Hepatocyte (in vitro differentiated cells): ENCODE results near the gene FRAS1. TPM values are rescaled to one million over a fixed set of nuclear protein-coding genes. Genes with fewer than 3 reads are reported as not detected.
A peak's percentile ranks its signal among the peaks of the same experiment; 100 is the strongest.

Experiments
- DNase-seq: peaks from one replicate; pipeline ENCODE4 v3.0.0-alpha.2; 2016; ENCODE audit warnings: low spot score
- H2AFZ ChIP-seq: fragments of 200-600 bp; sonication (generic); 2 replicates; pipeline ENCODE4 v1.6.0; 2016; ENCODE audit warnings: antibody characterized with exemption, mild to moderate bottlenecking
- H3K27ac ChIP-seq: fragments of 200-600 bp; sonication (generic); 2 replicates; pipeline ENCODE4 v1.5.1; 2016; ENCODE audit warnings: mild to moderate bottlenecking
- H3K27me3 ChIP-seq: fragments of 200-600 bp; sonication (generic); 2 replicates; pipeline ENCODE4 v1.6.1; 2016
- H3K36me3 ChIP-seq: fragments of 200-600 bp; sonication (generic); replicated peaks from 2 replicates; pipeline ENCODE4 v1.5.1; 2016; ENCODE audit warnings: low read depth; ENCODE audit not compliant: insufficient read depth
- H3K4me1 ChIP-seq: fragments of 200-600 bp; sonication (generic); 2 replicates; pipeline ENCODE4 v1.5.1; 2016; ENCODE audit warnings: mild to moderate bottlenecking, moderate library complexity; ENCODE audit not compliant: insufficient read depth
- H3K4me2 ChIP-seq: fragments of 200-600 bp; sonication (generic); 2 replicates; pipeline ENCODE4 v1.6.0; 2016
- H3K4me3 ChIP-seq: fragments of 200-600 bp; sonication (generic); 2 replicates; pipeline ENCODE4 v1.5.1; 2016; ENCODE audit warnings: mild to moderate bottlenecking
- H3K79me2 ChIP-seq: fragments of 200-600 bp; sonication (generic); 2 replicates; pipeline ENCODE4 v1.6.0; 2017; ENCODE audit warnings: mild to moderate bottlenecking
- H3K9me2 ChIP-seq: fragments of 200-600 bp; sonication (generic); replicated peaks from 2 replicates; pipeline ENCODE4 v1.6.0; 2017; ENCODE audit warnings: mild to moderate bottlenecking; ENCODE audit not compliant: insufficient read depth
- H3K9me3 ChIP-seq: fragments of 200-600 bp; sonication (generic); 2 replicates; pipeline ENCODE4 v1.5.1; 2016; ENCODE audit warnings: low read depth, mild to moderate bottlenecking
- H4K20me1 ChIP-seq: fragments of 200-600 bp; sonication (generic); 2 replicates; pipeline ENCODE4 v1.6.0; 2016; ENCODE audit warnings: mild to moderate bottlenecking; ENCODE audit not compliant: insufficient read depth, poor library complexity, severe bottlenecking
- CTCF ChIP-seq: fragments of 200-600 bp; sonication (generic); IDR thresholded peaks from 2 replicates; pipeline ENCODE4 v1.5.1; 2016; ENCODE audit warnings: antibody characterized with exemption, mild to moderate bottlenecking; ENCODE audit not compliant: poor library complexity
- EZH2 ChIP-seq: fragments of 200-600 bp; sonication (generic); IDR thresholded peaks from 2 replicates; pipeline ENCODE4 v1.6.1; 2016; ENCODE audit warnings: antibody characterized with exemption, mild to moderate bottlenecking, borderline replicate concordance
- EZH2phosphoT487 ChIP-seq: fragments of 200-600 bp; sonication (generic); IDR thresholded peaks from one replicate; pipeline ENCODE4 v1.6.1; 2018; ENCODE audit warnings: antibody characterized with exemption, mild to moderate bottlenecking, low read depth, moderate library complexity; ENCODE audit not compliant: unreplicated experiment, severe bottlenecking
- whole genome bisulfite sequencing: methylation state at CpG from one replicate; pipeline ENCODE4 v1.1.6; 2016; ENCODE audit warnings: low lambda C conversion rate; ENCODE audit errors: missing lambda C conversion rate; 5-methylcytosine and 5-hydroxymethylcytosine counted together
- polyA plus RNA-seq: library from polyadenylated mRNA; unstranded; fragments of >200 nt; fragmentation: Nextera tagmentation; extraction: Ambion mirVana; gene quantifications from 2 replicates; pipeline ENCODE4 v1.2.1, GENCODE V29; 2016
- total RNA-seq: library from RNA; depleted of rRNA; stranded (reverse); fragments of >200 nt; gene quantifications from 2 replicates; pipeline ENCODE4 v1.2.3, GENCODE V29; 2014

Gene FRAS1
- total and polyA plus RNA-seq, 2 experiments from 2014 or later: 9.3 to 38.5 TPM

DNA sequence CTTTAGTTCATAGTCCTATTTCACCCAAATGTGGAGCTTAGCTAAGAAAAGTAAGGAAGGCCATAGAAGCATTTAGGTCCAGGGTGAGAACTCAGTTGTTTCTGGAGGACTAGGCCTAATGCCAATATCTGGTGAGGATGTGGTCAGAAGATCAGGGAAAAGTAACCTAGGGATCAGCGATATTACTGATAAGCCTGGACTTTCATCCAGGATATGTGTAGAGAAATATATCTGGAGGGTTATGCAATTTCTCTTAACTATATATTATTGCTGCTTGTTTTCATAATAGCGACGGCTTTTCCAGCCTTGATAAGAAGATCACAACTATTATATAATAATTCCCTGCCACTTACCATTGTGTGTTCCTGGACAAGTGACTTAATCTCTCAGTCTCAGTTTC is 81.1 kb downstream of the FRAS1 start:
- no peak for DNase-seq
- Histone ChIP-seq H3K9me2 (no peaks in the 10 kb centered on the region), H3K9me3 (no peaks in the 10 kb centered on the region), H4K20me1 (no peaks in the 10 kb centered on the region), H3K36me3 (no peaks in the 10 kb centered on the region), H3K27ac (no peak overlapping the region), H2AFZ (no peak overlapping the region), H3K4me3 (no peak overlapping the region), H3K4me1 (peaks cover 19% of the 10 kb centered on the region), H3K4me2 (peak overlapping the region; percentile 17), H3K79me2 (peaks cover 24% of the 10 kb centered on the region), H3K27me3 (no peaks in the 10 kb centered on the region)
- 32% methylated on average over 3 of the region's 3 CpGs for WGBS
- TF ChIP-seq CTCF: no peak
- TF ChIP-seq EZH2: no peak
- TF ChIP-seq EZH2phosphoT487: no peak

- TF ChIP-seq CTCF: no peak
- no peak for TF ChIP-seq EZH2phosphoT487
- TF ChIP-seq EZH2: no peak
- Histone ChIP-seq H3K4me3 (no peak overlapping the region), H3K27ac (no peak overlapping the region), H3K4me2 (no peak overlapping the region), H3K4me1 (peaks cover 2% of the 10 kb centered on the region), H2AFZ (no peak overlapping the region), H3K9me3 (no peaks in the 10 kb centered on the region), H3K79me2 (peaks cover 26% of the 10 kb centered on the region), H3K27me3 (no peaks in the 10 kb centered on the region), H3K36me3 (no peaks in the 10 kb centered on the region), H4K20me1 (no peaks in the 10 kb centered on the region), H3K9me2 (no peaks in the 10 kb centered on the region)
- WGBS: 100% methylated on average over 2 of the region's 2 CpGs
- DNase-seq: no peak
Observed at GRCh38 chr4:78143634-78144033, 86.5 kb downstream of the FRAS1 start.

DNA sequence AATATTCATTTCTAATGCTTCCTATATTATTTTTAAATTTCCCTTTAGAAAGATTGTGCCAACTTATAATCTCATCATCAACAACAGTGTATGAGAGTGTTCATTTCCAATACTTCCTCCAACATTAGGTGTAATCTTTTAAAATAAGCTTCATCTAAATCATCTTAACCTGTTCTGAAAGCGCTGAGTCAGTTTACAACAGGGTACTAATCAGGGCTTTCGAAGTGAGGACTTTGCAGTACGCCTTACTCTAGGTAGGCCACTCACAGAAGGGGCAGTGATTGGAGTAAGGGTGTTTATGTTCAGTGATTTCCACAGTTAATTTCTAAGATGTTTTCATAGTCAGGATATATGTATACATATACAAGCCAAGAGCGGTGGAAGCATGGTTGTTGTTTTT is 87.9 kb downstream of the FRAS1 start:
- no peak overlapping the region for H3K4me2 ChIP-seq
- no peaks in the 10 kb centered on the region for H4K20me1 ChIP-seq
- H3K4me1 ChIP-seq: peaks cover 6% of the 10 kb centered on the region
- DNase-seq: no peak
- no peak overlapping the region for H2AFZ ChIP-seq
- H3K79me2 ChIP-seq: peaks cover 32% of the 10 kb centered on the region
- H3K9me2 ChIP-seq: no peaks in the 10 kb centered on the region
- H3K36me3 ChIP-seq: no peaks in the 10 kb centered on the region
- H3K4me3 ChIP-seq: no peak overlapping the region
- no peaks in the 10 kb centered on the region for H3K9me3 ChIP-seq
- no peaks in the 10 kb centered on the region for H3K27me3 ChIP-seq
- no peak for TF ChIP-seq EZH2
- no peak for TF ChIP-seq EZH2phosphoT487
- TF ChIP-seq CTCF: no peak
- WGBS: 81% methylated on average over 4 of the region's 4 CpGs
- H3K27ac ChIP-seq: no peak overlapping the region

DNA sequence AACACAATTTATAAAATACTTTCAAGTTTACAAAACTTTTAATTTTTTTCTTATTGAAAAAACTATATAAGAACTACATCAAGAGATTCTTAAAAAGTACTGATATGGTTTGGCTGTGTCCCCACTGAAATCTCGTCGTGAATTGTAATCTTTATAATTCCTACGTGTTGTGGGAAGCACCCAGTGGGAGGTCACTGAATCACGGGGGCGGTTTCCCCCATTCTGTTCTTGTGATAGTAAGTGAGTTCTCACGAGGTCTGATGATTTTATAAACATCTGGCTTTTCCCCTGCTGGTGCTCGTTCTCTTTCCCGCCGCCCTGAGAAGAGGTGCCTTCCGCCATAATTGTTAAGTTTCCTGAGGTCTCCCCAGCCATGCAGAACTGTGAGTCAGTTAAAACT is 88.5 kb downstream of the FRAS1 start:
- H3K27me3 ChIP-seq: no peaks in the 10 kb centered on the region
- peaks cover 32% of the 10 kb centered on the region for H3K79me2 ChIP-seq
- peaks cover 9% of the 10 kb centered on the region for H3K4me1 ChIP-seq
- no peaks in the 10 kb centered on the region for H3K36me3 ChIP-seq
- WGBS: 80% methylated on average over 10 of the region's 10 CpGs
- TF ChIP-seq EZH2phosphoT487 (no peak), EZH2 (no peak), CTCF (no peak)
- no peak overlapping the region for H2AFZ ChIP-seq
- H3K4me3 ChIP-seq: no peak overlapping the region
- no peaks in the 10 kb centered on the region for H3K9me3 ChIP-seq
- H3K27ac ChIP-seq: no peak overlapping the region
- no peaks in the 10 kb centered on the region for H4K20me1 ChIP-seq
- DNase-seq: no peak
- no peak overlapping the region for H3K4me2 ChIP-seq
- H3K9me2 ChIP-seq: no peaks in the 10 kb centered on the region
